Inflammatory macrophage treated with lipopolysaccharide for 4 hours (primary cell): ENCODE results near the gene CTDNEP1.

Experiments
- DNase-seq: peaks from one replicate; pipeline ENCODE4 v3.0.0-alpha.2; 2020

CTDNEP1 gene

DNA sequence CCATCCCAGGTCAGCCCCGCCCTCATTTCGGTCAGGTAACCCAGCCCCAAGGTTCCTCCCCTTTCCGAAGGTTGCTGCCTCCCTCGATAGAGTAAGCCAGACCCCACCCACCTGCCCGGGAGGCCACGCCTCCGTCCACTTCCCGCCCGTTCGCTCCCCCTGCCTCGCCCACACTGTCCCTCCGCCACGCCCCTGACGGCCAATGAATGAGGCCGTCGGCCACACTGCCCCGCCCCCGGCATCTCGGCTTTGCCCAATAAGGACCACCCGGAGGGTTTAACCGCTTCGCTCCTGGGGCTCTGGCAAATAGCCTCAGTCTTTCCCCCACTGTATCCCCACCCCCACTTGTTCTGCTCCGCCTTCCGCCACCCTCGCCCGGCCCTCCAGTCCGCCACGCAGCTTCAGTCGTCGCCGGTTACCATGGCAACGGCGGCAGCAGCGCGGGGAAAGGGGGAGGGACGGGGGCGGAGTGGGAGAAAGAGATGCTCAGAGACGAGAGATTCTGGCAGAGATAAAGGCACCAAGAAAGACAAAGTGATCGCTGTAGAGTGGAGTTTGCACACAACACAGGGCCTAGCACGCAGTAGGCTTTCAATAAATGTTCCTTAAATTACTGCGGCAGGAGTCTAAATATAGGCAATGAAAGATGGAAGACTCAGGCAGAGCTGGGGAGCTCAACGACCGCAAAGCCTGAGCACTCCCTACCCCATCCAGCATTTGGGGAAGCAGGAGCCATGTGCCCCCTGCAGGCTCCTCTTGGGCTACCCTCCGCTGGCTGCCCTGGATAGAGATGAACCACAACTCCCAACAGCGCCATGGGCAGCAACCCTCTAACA is 37.0 kb downstream of the CTDNEP1 start:
- peak; percentile 95 for DNase-seq

DNA sequence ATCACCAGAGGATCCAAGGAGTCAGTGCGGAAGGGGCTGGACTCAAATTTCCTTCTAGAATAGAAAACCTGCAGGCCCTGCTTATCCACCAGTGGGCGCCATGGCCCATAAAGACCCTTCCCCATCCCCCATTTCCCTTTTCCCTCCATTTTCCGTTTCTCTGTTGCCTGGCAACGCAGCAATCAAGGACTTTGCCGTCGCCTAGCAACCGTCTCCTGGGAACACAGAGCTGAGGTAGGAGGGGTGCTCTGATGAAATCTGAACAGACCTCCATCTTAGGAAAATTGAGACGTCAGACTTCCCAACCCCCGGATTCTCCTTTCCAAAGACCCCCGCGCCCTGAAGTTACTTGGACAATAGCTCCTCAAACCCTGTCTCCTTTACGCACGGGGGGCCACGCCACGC is 37.6 kb downstream of the CTDNEP1 start:
- DNase-seq: peak; percentile 58

DNA sequence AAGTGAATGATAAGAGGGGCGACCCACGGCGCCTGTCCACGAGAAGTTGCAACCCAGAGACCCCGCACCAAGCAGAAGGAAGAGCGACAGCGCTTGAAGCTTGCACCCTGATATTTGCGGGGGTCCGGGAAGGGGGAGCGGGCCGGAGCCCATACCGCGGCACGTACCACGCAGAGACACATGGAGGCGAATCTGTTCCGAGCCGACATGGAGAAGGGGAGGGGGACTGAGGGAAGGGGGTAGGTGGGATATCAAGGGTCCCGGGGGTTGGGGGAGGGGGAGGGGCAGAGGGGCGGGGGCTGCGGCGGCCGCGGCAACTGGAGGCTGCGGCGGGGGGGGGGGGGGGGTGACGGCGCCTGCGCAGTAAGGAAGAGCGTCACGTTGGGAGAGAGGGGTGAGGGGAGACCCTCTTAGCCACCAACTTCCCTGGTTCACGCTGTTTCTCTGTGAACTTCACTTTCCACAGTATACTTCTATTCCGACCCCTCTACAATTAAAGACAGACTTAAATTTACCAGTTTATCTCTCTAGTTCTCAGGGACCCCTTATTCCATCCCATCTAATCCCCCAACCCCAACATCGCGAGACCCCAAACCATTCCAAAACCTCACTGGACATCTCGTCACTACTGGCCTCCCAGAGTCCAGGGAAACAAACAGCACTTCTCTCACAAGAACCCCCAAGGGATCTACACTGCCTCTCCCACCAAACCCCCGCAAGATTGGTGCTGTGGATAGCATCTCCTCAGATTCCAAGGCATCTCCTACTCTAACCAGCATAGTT is 39.9 kb downstream of the CTDNEP1 start:
- no peak for DNase-seq

DNA sequence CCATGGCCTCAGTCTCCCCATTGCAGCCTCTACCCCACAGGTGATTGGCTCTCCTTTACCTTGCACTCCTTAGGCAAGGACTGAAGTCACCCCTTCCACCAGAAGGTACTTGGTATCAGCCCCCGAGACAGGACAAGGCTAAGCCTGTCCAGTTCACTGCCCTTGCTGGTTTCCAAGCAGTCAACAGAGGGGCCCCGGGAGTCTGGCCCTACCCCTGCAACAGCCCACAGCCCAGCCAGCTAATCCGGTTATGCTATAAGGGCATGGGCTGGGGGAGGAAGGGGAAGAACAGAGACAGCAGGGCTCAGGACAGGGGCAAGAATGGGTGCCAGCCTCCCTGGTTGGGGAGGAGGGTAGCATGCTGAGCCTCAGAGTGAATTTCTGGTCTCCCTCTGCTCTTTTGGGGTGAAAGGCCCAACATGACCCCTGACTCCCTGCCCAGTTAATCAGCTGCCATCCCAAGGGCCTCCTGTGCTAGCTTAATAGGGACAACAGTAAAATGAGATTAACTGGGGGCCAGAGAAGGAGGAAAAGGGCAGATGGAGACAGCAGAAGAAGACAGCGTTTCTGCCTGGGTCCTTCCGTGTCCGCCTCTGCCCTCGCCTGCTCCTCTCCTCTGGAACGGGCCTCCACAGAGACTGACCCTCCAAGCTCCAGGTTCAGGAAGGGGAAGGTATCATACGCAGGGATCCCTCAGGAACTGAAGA is 42.6 kb downstream of the CTDNEP1 start:
- DNase-seq: no peak

DNA sequence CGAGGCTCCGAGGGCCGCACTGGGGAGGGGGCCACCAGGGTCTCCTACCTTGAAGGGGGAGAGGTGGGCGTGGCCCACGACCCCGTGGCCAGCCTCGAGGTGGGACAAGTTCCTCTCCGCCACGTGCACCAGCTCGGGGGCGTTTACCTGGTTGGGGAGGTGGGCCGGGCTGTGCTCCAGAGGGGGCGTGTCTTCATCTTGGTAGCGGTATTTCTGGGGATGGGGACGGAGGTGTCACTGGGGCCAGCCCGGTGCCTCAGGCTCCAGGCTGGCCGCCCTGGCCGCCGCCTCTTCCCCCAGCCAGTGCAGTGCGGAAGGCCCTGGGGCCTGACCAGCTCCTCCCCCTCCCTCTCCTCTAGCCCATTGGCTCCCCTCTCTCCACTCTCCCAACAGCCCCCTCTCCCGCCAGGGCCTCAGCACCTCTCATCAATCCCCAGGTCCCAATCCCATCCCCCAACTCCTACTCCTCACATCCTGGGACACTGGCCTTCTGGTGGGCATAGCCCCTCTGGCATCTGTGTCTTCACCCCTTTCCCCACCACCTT is 43.4 kb downstream of the CTDNEP1 start:
- DNase-seq: no peak

DNA sequence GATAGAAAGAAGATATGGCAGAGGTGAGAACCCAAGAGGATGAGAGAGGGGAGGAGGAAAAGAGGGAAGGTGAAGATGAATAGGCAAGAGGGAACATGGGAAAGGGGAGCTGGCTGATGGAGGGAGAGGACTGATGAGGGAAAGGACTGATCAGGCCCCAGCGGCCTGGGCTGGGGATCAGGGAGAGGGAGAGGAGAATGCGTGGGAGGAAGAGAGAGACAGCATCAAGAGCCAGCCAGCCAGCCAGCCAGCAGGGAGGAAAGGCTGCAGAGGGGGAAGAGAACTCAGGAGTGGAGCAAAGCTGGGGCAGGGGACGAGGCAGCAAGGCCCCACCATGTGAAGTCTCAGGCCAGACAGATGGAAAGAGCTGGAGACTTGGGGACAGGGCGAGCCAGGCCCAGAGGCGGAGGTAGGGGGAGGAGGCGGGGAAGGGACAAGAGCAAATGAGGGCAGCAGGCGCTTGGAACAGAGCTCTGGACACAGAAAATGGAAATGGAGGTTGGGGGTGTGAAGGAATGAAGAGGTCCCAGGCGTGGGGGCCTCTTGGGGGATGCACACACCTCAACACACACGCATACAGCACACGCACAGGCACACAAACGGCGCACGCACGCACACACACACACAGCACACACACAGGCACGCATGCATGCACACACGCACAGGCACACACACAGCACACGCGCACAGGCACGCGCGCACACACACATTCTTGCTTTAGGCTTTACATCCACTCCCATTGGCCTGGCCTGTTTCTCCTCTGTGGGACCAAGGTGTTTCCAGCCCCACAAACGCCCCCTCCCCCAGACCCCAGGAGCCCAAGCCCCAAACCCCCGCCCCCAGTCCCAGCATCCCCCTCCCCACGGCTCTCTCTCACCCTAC is 44.2 kb downstream of the CTDNEP1 start:
- no peak for DNase-seq

DNA sequence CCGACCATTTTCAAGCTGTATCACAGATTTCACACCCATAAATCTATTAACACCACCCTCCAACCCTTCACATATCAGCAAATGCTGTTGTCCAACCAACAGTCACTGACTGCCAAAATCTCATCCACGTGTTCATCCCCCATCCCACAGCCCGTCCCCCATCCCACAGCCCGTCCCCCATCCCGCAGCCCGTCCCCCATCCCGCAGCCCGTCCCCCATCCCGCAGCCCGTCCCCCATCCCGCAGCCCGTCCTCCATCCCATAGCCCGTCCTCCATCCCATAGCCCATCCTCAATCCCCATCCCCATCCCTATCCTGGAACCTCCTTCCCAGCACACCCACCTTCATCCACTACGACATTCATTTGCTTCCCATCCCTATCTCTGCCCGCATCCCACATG is 46.0 kb downstream of the CTDNEP1 start:
- DNase-seq: no peak

DNA sequence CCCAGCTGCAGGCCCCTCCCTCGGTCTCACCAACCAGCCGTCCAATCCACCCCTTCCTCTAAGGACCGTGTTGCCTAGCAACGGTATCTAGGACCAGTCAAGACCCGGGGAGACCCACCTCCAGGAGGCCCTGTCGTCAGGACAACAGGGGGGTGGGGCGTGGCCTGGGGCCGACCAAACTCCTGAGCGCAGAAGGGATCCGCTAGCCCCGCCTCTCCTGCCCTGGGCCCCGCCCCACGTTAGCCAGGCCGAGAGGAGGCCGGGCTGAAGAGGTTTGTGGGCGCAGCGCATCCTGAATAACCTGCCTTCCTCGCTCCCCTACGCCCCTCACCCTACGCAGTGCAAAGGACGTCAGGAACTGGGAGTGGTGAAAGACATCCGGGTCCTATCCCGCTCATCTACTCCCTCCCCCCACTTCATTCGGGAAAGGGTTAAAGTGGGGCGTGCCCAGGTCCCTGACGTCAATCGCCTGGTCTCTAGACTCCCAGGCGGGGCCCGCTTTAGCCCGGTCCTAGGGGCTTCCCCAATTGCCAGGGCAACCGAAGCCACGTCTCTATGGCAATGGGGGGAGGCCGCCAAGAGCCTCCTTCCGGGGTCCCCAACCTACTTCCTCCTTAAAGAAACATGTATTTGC is 46.6 kb downstream of the CTDNEP1 start:
- DNase-seq: peak; percentile 67

DNA sequence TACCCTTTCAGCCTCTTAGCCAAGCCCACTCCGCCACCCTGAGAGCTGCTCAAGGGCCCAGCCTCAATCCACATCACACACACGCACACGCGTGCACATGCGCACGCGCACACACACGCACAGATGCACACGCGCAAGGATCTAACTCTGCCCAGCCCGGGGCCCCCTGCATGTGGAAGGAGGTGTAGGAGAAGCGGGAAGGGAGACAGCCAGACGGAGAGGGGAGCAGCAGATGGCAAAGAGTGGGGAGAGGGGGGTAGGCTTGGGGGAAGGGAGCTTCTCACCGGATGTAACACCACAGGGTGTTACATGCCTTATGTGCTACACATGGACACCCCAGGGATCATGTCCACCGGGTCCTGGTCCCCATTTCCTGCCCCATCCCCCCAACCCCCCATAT is 47.2 kb downstream of the CTDNEP1 start:
- no peak for DNase-seq

DNA sequence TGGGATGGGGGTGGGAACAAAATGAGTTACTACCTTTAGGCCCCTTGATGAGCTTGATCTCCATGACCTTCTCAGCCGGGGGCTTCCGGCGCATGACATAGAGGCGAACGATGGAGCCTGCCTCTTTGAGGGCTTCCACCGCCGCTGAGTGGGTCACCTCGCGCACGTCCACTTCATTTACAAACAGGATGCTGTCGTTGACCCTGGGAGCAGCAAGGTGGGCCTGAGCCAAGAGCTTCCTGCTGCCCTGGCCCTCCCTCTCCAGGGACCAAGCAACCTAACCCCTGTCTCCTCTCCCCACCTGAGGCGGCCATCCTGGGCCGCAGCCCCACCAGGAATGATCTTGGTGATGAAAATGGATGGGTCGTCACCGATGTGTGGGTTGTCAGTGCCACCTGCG is 48.1 kb downstream of the CTDNEP1 start:
- DNase-seq: no peak

DNA sequence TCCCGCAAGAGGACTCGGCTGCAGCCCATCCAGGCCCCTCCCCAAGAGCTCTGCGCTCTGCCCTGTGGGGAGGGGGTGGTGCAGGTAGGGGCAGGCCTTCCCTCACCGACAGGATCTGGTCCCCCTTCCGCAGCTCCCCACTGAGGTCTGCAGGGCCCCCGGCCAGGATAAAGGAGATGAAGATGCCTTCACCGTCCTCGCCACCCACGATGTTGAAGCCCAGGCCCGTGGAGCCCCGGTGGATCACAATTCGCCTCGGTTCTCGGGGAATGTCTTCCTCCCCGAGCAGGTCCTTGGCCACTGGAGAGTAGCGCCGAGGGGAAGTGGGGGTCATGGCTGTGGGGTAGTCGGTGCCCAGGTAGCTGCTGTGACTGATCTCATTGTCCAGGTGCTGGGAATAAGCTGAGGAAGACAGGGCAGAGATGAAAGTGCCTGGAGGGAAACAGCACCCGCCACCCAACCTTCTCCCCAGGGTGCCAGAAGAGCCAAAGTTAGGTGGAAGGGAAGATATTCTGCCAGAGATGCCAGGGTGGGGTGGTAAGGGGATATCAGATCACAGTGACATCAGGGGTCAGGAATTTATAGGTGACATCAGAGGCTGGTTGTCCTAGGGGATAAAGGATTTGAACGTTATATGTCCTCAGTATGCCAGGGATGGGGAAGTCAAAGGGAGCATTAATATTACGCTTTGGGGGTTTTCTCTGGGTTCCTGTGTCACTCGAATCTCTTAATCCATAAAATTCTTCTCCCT is 54.7 kb downstream of the CTDNEP1 start:
- DNase-seq: no peak

DNA sequence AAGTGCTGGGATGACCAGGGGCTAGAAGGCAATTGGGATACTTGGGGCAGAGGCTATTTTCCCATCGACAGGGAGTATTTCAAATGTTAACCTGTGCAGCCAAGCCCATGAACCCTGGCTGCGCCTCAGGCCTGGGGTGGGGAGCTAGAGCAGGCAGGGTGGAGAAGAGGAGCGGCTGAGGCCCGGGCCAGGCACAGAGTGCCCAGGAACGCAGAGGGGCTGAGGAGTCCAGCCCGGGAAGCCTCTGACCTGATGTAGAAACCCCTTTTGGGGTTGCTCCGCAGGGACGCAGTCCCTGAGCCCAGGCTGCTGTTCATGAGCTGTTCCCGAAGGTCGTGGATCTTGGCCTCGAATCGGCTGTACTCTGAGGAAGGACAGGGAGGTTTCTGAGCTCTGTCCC is 55.6 kb downstream of the CTDNEP1 start:
- DNase-seq: no peak
